ENCODE measurements around the gene EDEM3.

GRCh38 chr1:184759112-184759511, 4.5 kb upstream of the EDEM3 start:
- TF ChIP-seq CTCF (IDR thresholded peaks at IDR 0.05), result no peak
- no peak for TF ChIP-seq EZH2 (IDR thresholded peaks at IDR 0.05; ENCODE audit: borderline replicate concordance, insufficient read depth, low read depth, low read length, poor library complexity, severe bottlenecking)
